IPS-18c (cell line): Measurements from ENCODE around the gene MMP3.

Source experiments
- H3K4me3 ChIP-seq: 2 replicates; pipeline ENCODE4 v1.7.0; 2013; ENCODE audit warnings: low read depth, mild to moderate bottlenecking, low read length, moderate library complexity; ENCODE audit not compliant: insufficient read depth
- H3K9me3 ChIP-seq: one replicate; pipeline ENCODE4 v1.6.1; 2013; ENCODE audit warnings: mild to moderate bottlenecking, low read length, moderate library complexity; ENCODE audit not compliant: control insufficient read depth, insufficient read depth

MMP3 gene

DNA sequence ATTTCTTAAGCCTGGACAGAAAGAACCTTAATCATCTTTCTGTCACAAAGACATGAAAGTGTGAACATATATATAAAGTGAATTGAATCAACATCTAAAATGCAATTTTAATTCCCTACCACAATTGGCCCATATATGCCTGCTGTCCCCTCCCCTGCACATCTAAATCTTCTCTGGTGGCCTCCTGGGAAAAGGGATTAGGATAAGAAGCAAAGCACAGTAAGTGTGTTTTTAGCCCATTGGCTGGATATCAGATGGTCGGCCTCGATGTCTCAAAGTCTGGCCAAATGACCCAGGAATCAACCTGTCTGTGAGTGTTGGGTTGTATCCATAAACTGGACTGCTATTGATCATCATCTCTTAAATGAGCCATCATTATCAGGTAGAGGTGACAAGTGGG lies 5.8 kb downstream of the MMP3 start:
- Histone ChIP-seq H3K4me3 (no peak overlapping the region), H3K9me3 (no peaks in the 10 kb centered on the region)

DNA sequence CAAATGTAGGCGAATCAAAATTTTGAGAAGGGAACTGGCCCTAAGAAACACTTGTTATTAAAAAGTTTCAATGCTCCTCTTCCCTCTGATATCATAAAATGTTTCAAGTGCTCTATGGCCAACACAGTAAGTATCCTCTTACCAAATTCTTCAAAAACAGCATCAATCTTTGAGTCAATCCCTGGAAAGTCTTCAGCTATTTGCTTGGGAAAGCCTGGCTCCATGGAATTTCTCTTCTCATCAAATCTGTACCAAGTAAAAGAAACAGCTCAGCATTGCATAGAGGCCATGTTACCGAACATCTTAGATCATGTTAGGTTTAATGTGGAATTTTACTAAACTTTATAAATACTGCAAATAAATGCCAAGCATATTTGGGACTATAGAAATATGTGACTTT lies 6.3 kb downstream of the MMP3 start:
- no peaks in the 10 kb centered on the region for H3K9me3 ChIP-seq

GRCh38 chr11:102836290-102836875 lies 7.0 kb downstream of the MMP3 start:
- H3K4me3 ChIP-seq = no peak overlapping the region
- no peaks in the 10 kb centered on the region for H3K9me3 ChIP-seq

More for the DNA sequence above, 6.3 kb downstream of the MMP3 start:
- H3K4me3 ChIP-seq = no peak overlapping the region

DNA sequence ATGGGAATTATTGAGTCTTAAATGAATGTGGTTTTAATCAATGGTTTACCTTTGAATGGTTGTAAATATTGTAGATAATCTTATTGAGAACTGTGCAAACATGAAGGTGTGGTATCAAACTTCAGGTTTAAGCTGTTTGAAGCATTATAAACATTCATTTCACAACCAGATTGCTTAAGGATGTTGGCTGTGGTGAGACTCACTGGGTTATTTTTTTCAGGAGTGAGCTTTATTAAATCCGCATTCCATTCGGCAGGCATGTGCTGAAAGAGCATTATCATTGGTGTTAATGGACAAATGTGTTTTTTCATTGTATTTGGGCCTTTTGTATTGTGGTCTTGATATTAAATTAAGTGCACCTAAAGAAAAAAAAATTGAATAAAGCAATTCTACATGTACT lies 9.7 kb downstream of the MMP3 start:
- H3K9me3 ChIP-seq = no peaks in the 10 kb centered on the region
- H3K4me3 ChIP-seq = no peak overlapping the region

DNA sequence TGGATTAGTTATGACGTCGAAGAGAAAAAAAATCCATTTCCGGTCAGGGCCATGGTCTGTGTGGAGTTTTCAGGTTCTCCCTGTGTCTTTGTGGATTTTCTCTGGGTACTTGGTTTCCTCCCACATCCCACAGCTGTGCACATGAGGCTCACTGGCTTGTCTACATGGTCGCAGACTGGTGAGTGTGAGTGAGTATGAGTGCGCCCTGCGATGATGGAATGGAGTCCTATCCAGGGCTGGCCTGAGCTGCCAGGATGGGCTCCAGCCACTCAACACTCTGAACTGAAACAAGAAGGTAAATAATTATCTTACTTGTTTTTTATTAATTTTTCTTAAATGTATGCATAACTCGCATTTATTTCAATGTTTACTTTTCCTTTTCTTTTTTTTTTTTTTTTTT lies 10.8 kb downstream of the MMP3 start:
- Histone ChIP-seq H3K9me3 (no peaks in the 10 kb centered on the region), H3K4me3 (no peak overlapping the region)

DNA sequence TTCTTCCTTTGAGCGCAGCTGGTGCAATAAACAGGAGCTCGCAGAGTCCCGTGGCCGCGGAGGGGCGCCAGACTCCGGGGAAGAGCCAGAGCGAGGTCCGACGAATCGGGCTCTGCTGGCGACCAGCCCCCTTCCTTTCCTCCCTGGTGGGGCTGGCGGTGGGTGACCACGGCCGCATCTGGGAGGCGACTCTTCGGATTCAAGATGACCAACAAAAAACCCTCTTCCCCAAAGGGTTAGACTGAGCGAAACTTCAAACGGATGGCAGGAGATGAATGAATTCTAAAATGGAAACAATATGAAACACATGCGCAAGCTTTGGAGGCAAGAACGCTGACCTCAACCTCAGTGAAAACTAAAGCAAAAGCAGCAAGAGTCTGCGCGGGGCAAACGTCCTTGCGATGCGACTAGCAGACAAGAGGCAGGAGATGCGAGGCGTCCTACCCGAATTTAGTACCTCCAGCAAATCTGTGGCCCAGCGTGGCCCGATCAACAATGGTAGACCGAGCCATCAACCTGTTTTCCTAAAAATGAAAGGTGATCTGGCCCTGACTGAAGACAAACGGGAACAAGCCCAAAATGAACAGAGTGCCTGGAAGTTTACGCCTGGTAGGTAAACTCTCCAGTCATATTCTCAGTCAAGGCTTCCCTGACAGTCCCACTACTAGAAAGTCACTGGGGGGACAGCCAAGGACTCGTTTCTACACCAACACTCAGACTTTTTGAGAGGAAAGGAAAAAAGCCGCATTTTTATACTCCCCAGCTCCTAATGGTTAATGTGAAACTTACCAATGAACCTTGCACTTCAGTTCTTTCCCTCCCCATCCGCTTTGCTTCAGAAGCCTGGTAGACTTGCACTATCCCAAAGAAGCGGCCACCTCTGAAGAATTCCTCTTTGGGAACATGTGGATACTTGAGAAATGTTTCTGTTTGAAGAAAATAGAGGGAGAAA lies 11.6 kb downstream of the MMP3 start:
- Histone ChIP-seq H3K9me3 (no peaks in the 10 kb centered on the region), H3K4me3 (no peak overlapping the region)

DNA sequence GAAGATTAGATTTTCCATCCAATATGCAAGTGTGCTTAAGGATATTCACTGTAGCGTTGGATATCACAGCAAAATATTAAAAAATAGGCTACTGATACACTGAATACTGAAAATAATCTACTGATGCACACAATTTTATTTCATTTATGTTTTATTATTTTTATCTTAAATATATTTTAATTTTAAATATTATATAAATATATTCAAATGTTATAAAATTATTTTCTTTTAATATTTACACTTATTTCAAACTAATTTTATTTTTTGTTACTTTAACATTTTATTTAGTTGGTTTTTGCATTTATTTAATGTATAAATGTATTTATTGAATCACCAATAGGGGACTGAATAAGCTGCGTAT lies 12.3 kb downstream of the MMP3 start:
- Histone ChIP-seq H3K4me3 (no peak overlapping the region), H3K9me3 (no peaks in the 10 kb centered on the region)

DNA sequence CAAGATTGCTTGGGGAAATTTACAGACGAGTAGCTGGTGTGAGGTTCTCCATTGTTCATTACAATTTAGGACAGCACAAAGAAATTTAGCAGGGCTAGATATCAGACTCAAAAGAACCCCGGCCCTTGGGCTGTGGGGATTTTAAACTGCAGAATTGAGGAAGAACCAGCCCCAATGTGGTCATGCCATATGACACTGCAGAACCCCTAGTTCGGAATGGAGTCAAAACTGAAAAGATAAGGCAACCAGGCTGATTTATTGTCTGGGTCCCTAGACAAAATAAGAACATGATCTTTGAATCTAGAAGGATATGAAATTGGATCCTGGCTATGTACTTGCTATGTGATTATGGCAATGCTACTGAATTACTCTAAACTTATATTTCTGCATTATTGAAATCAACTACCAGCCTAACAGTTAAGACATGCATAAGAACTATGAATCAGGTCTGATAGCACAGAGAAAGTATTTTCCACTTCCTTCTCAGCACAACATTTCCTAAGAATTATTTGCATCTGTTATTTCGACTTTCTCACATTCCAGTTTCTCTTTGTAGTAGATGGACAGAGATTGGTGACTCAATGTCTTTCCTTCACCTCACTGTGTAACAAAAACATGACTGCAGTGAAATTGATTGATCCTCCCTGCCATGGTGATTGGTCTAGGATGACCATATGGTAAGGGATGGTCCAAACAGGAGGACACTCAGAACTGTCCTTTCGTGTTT lies 13.2 kb downstream of the MMP3 start:
- no peaks in the 10 kb centered on the region for H3K9me3 ChIP-seq
- H3K4me3 ChIP-seq = no peak overlapping the region

GRCh38 chr11:102829316-102830000 lies 14.0 kb downstream of the MMP3 start:
- H3K9me3 ChIP-seq = no peaks in the 10 kb centered on the region
- H3K4me3 ChIP-seq = no peak overlapping the region

DNA sequence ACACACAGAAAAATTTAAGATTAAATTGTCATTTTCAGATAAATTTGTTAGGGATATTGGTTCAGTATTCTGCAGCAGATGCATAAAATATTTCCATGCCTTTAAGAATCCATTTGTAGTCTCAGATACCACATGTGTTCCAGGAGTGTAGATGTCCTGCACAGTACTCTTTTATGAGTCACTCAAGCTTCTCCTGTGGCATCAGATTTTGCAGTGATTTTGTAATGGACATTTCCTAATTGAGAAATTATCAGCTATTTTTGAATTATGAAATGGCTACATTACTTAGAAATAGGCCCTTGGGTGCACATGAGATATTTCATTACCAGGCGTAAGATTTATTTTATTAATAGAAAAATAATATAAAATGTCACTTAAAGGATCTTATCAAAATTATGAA lies 18.9 kb downstream of the MMP3 start:
- no peak overlapping the region for H3K4me3 ChIP-seq
- peaks cover 3% of the 10 kb centered on the region for H3K9me3 ChIP-seq

DNA sequence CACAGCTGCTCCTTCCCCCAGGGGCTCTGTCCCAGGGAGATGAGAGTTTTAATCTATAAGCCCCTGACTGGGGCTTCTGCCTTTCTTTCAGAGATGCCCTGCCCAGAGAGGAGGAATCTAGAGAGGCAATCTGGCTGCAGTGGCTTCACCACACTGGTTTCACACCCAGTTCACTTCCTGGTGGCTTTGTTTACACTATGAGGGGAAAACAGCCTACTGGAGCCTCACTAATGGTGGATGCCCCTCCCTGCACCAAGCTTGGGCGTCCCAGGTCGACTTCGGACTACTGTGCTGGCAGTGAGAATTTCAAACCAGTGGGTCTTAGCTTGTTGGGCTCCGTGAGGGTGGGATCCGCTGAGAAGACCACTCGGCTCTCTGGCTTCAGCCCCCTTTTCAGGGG lies 23.9 kb downstream of the MMP3 start:
- Histone ChIP-seq H3K9me3 (peaks cover 3% of the 10 kb centered on the region), H3K4me3 (no peak overlapping the region)

- Histone ChIP-seq H3K4me3 (no peak overlapping the region), H3K9me3 (no peaks in the 10 kb centered on the region)
Measured at GRCh38 chr11:102813484-102813883, 29.9 kb downstream of the MMP3 start.

DNA sequence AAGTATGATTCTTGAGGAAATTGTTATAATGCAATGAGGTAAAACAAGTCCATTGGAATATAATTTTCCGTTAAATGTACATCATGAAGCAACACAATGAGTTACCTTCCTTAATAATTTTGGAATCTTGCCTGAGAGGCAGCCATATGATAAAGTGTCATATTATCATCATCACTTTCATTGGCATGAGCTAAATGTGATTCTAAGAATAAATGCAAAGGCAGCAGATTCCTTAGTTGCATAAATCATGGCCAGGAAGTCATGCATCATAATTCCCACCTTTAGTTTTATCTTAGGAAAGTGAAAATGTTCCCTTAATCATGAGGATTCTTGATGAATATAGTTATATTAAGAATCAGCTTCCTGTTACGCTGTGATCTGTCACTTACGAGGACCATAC lies 31.2 kb downstream of the MMP3 start:
- H3K9me3 ChIP-seq = no peaks in the 10 kb centered on the region

DNA sequence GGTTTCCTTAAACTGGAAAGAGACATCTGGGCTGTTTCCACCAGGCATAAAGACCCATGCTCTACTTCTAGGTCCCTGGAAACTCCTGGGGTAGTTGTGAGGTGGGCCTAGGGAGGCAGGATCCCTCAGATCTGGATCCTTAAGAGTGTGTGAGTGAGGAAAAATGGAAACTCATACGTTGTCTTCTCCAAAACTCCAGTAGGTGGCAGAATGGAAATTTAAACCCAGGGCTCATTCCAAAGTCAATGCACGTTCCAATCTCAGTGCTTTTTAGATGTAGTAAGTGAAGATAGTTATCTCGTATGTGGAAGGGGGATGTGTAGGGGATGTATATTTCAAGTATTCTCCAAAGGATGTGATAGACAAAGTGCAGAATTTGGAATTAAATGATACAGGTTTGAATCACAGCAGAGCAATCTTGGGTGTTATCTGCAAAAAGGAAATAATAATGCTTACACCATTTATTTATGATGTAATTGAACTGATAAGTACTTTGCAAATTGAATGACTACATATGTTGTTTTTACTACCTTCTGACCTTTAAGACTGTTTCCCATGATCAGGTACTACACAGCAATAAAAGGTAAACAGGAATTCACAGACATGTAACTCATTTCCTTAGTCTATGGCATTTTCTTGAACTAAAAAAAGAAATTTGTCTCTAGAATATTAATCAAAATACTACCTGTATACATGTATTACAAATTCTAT lies 32.3 kb downstream of the MMP3 start:
- Histone ChIP-seq H3K9me3 (no peaks in the 10 kb centered on the region), H3K4me3 (no peak overlapping the region)

More for the DNA sequence above, 31.2 kb downstream of the MMP3 start:
- no peak overlapping the region for H3K4me3 ChIP-seq

GRCh38 chr11:102809971-102810370 lies 33.4 kb downstream of the MMP3 start:
- H3K9me3 ChIP-seq = no peaks in the 10 kb centered on the region
- H3K4me3 ChIP-seq = no peak overlapping the region

GRCh38 chr11:102807921-102808320 lies 35.5 kb downstream of the MMP3 start:
- Histone ChIP-seq H3K9me3 (no peaks in the 10 kb centered on the region), H3K4me3 (no peak overlapping the region; the same call in 1 of the 2 replicates)

- H3K9me3 ChIP-seq = no peaks in the 10 kb centered on the region
- no peak overlapping the region for H3K4me3 ChIP-seq
Measured at GRCh38 chr11:102806296-102806695, 37.1 kb downstream of the MMP3 start.
